Measurements from ENCODE around the gene SPAG8.

SPAG8 gene

DNA sequence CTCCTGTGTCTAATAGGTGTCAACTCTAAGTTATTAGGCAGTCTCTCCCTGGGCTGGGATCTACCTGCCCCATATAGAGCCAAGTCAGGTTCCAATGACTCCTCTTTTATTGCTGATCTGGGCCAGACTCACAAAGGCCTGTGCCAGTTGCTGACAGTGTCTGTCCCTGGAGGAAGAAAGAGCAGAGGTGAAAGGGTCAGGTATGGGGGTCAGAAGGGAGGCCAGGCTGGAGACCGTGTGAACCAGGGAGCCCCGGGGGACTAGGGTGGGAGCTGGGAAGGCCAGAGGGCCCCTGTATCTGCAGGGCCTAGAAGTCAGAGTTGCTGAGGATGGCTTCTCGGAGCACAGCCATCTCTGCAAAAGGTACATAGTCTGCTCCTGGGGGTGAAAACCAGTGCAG is 6.3 kb upstream of the SPAG8 start:
- Histone ChIP-seq H3K27me3 (ENCODE audit: insufficient read depth, low read length) (no peaks in the 10 kb centered on the region), H3K36me3 (ENCODE audit: insufficient read depth, low read length) (no peaks in the 10 kb centered on the region), H3K4me3 (ENCODE audit: low read length) (no peak overlapping the region), H3K27ac (ENCODE audit: low read depth, low read length) (no peak overlapping the region), H3K4me1 (ENCODE audit: insufficient read depth, low read length) (peaks cover 18% of the 10 kb centered on the region), H3K9me3 (ENCODE audit: insufficient read depth, low read depth, low read length) (no peaks in the 10 kb centered on the region), H3K9ac (ENCODE audit: low read depth, low read length) (no peak overlapping the region)
- 87% methylated on average over 3 of the region's 3 CpGs for WGBS

DNA sequence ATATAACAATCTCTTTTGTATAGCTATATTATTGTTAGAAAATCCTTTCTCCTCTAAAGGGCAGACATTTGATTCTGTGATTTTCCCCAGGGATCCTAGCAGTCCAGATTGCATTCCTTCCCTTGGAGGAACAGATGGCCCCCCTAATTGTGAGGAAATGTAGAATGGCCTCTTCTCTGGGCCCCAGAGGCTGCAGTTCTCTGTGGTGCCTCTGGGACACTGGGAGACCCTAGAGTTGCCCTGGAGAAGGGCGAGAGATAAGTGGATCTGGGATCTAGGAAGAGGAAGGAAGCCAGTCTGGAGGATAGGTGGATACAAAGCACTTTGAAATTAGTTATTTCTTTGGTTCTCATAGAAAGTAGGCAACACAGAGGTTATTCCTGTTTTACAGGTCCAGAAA is 4.6 kb upstream of the SPAG8 start:
- Histone ChIP-seq H3K4me1 (ENCODE audit: insufficient read depth, low read length) (peaks cover 15% of the 10 kb centered on the region), H3K9me3 (ENCODE audit: insufficient read depth, low read depth, low read length) (no peaks in the 10 kb centered on the region), H3K27ac (ENCODE audit: low read depth, low read length) (no peak overlapping the region), H3K36me3 (ENCODE audit: insufficient read depth, low read length) (no peaks in the 10 kb centered on the region), H3K9ac (ENCODE audit: low read depth, low read length) (no peak overlapping the region), H3K4me3 (ENCODE audit: low read length) (no peak overlapping the region), H3K27me3 (ENCODE audit: insufficient read depth, low read length) (no peaks in the 10 kb centered on the region)
- 70% methylated on average over 1 of the region's 1 CpG for WGBS

DNA sequence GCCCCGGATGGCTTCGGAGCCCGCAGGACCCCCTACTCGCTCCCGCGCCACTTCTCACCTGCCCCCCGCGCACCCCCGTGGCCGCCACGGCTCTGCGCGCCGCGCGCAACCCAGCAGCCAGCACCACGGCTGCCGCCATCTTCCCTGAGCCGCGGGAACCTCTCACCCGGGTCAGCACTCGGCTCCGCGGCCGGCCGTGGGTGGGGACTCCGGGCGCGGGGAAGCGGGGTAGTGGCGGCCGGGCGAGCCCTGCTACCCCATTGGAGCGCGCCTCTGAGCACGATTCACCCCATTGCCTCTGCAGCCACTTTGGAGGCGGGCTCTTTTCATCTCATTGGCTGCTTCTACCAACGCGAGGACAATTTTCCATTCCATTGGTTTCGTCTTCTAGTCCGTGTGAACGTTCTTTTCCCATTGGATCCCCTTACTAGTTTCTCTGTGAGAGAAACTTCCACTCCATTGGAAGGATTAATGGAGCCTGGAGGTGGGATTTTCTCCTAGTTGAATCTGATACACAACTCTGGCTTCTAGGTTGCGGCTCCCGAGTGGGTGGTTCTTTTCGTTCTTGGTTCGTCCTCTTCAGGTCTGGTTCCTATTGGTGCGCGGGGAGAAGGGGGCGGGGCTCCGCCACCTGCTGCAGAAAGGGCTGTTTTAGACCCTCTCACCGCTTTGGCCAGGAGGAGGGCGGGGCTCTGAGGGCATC is 2.9 kb upstream of the SPAG8 start, which contains the start of gene HINT2:
TSS of gene HINT2 (minus strand) at position 202 of the 703 bp plus-strand sequence. CDS start at position 139, 63 bp downstream.
- WGBS = under 1% methylated on average over 52 of the region's 52 CpGs
- H3K9me3 ChIP-seq (ENCODE audit: insufficient read depth, low read depth, low read length) = no peaks in the 10 kb centered on the region
- H3K4me3 ChIP-seq (ENCODE audit: low read length) = peak within 1 kb of the TSS; percentile 72
- peak within 1 kb of the TSS; percentile 90 for H3K9ac ChIP-seq (ENCODE audit: low read depth, low read length)
- peaks cover 15% of the 10 kb centered on the region for H3K4me1 ChIP-seq (ENCODE audit: insufficient read depth, low read length)
- peak within 1 kb of the TSS; percentile 97 for H3K27ac ChIP-seq (ENCODE audit: low read depth, low read length)
- 0 out of 2 replicates have a peak, but pooled peaks cover 3% of the 10 kb centered on the region for H3K27me3 ChIP-seq (ENCODE audit: insufficient read depth, low read length)
- H3K36me3 ChIP-seq (ENCODE audit: insufficient read depth, low read length) = no peaks in the 10 kb centered on the region

DNA sequence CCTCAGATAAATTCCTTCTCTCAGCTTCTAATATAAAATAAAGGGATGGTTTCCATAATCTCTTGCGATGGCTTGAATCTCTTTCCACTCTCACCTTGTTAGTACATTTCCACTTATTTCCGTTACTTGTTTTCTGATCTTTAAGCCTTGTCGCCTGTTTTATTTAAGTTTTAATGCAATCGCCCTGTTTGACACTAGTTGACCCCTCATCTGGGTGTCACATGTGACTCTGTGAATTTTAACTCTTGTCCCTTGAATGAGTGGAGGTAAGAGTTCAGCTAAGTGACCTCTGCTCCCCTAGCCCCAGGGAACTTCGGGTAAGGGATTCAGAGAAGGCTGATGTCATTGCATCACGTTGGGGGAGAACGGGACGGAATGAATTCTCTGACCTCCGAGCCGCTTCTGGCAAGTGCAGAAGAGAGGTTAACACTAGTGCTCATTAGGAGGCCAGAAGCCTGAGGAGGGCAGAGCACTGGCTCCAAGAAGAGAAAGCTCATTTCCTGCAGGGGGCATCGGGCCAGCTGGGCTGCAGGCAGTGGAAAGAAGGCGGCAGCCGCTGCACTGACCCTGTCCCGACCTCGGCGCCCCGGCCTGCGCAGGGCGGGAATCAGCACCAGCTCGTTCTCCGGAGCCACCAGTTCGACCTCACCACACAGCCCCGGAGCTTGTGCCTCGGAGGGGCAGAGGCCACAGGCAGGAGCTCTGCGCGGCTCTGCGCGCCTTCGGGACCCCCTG is 2.2 kb upstream of the SPAG8 start:
- peaks cover 3% of the 10 kb centered on the region for H3K36me3 ChIP-seq (ENCODE audit: insufficient read depth, low read length)
- WGBS = 11% methylated on average over 29 of the region's 29 CpGs
- peak overlapping the region; percentile 90 for H3K9ac ChIP-seq (ENCODE audit: low read depth, low read length)
- H3K27ac ChIP-seq (ENCODE audit: low read depth, low read length) = peak overlapping the region; percentile 97
- H3K9me3 ChIP-seq (ENCODE audit: insufficient read depth, low read depth, low read length) = no peaks in the 10 kb centered on the region
- H3K4me1 ChIP-seq (ENCODE audit: insufficient read depth, low read length) = peaks cover 15% of the 10 kb centered on the region
- H3K27me3 ChIP-seq (ENCODE audit: insufficient read depth, low read length) = 0 out of 2 replicates have a peak, but pooled peaks cover 3% of the 10 kb centered on the region
- peak overlapping the region; percentile 72 for H3K4me3 ChIP-seq (ENCODE audit: low read length)

DNA sequence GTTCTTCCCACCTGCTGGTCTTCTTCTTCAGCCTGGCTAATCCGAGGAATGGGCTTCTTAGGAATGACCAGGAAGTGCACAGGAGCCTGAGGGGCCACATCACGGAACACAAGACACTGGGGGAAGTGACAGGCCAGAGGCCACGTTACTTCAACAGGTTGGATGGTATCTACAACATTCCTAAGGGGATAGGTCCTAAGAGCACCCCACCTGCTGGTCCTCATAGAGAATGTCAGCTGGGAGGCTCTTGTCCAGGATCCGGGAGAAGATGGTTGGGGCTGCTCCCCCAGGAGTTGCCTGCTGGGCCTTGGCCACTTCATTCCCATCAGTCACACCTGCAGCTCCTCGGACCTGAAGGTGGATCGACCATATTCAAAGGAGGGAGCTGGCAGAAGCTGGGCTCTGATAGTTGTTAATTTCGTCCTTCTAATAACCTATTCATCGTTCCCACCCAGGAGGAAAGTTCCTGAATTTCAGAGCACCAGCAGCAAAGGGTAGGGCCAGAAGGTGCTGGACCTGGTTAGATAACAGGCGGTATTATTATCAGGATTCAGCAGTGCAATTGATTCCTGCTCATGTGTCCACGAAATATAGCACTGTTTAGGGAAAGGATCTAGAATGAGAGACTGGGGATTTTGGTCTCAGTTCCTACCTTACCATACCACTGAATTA is 1.5 kb upstream of the SPAG8 start:
- peak overlapping the region; percentile 72 for H3K4me3 ChIP-seq (ENCODE audit: low read length)
- peak overlapping the region; percentile 97; the same call in 1 of the 2 replicates for H3K27ac ChIP-seq (ENCODE audit: low read depth, low read length)
- H3K36me3 ChIP-seq (ENCODE audit: insufficient read depth, low read length) = peaks cover 10% of the 10 kb centered on the region
- no peaks in the 10 kb centered on the region for H3K9me3 ChIP-seq (ENCODE audit: insufficient read depth, low read depth, low read length)
- 0 out of 2 replicates have a peak, but pooled peaks cover 3% of the 10 kb centered on the region for H3K27me3 ChIP-seq (ENCODE audit: insufficient read depth, low read length)
- H3K9ac ChIP-seq (ENCODE audit: low read depth, low read length) = no peak overlapping the region; the same call in 1 of the 2 replicates
- peaks cover 15% of the 10 kb centered on the region for H3K4me1 ChIP-seq (ENCODE audit: insufficient read depth, low read length)
- 82% methylated on average over 10 of the region's 10 CpGs for WGBS

DNA sequence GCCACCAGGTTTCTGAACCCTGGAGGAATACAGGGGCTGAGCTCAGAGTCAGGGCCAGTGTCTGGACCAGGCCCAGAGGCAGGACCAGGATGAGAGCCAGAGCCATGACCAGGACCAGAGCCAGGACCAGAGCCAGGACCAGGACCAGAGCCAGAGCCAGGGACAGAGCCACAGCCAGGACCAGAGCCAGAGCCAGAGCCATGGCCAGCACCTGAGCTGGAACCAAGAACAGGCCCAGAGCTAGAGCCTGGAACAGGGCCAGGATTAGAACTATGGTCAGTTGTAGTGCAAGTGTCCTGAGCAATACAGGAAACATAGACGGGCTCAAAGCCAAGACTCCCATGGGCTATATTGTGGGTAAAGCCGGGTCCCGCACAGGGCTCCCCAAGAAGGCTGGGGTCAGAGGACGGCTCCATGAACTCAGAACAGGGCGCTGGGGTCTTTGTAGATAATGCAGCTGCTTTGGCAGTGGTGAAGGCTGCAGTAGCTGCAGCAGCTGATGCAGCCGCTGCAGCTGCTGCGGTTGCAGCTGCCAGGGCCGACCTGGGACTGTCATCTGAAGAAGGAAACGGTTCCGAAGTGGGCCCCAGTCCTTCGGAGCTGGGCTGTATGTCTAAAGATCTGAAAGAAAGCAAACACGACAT is 559 bp downstream of the SPAG8 start:
- peaks cover 15% of the 10 kb centered on the region for H3K4me1 ChIP-seq (ENCODE audit: insufficient read depth, low read length)
- no peak overlapping the region for H3K9ac ChIP-seq (ENCODE audit: low read depth, low read length)
- WGBS = 38% methylated on average over 12 of the region's 12 CpGs
- no peaks in the 10 kb centered on the region for H3K9me3 ChIP-seq (ENCODE audit: insufficient read depth, low read depth, low read length)
- no peak overlapping the region for H3K27ac ChIP-seq (ENCODE audit: low read depth, low read length)
- 0 out of 2 replicates have a peak, but pooled peaks cover 3% of the 10 kb centered on the region for H3K27me3 ChIP-seq (ENCODE audit: insufficient read depth, low read length)
- H3K4me3 ChIP-seq (ENCODE audit: low read length) = peak overlapping the region; percentile 55
- peaks cover 25% of the 10 kb centered on the region for H3K36me3 ChIP-seq (ENCODE audit: insufficient read depth, low read length)

DNA sequence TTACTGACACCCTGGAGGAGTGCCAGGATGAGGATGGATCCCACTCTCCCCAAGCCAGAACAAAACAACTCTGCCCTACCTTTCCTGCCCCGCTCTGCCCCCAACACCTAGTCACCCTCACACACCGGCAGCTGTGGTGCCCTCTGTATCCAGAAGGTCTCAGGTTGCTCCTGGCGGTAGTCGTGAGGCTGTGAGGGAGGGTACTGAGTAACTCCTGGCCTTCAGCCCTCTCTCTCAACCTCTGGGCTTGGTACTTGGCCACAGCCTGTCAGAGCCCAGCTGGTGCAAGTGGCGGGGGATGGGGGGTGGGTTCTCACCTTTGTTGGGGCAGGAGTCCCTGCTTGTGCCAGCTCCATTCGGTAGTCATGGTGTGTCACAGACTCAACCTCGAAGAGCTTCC is 1.9 kb downstream of the SPAG8 start:
- H3K4me3 ChIP-seq (ENCODE audit: low read length) = no peak overlapping the region
- H3K27ac ChIP-seq (ENCODE audit: low read depth, low read length) = no peak overlapping the region
- H3K4me1 ChIP-seq (ENCODE audit: insufficient read depth, low read length) = peaks cover 13% of the 10 kb centered on the region
- no peak overlapping the region for H3K9ac ChIP-seq (ENCODE audit: low read depth, low read length)
- 94% methylated on average over 7 of the region's 7 CpGs for WGBS
- H3K27me3 ChIP-seq (ENCODE audit: insufficient read depth, low read length) = 0 out of 2 replicates have a peak, but pooled peaks cover 3% of the 10 kb centered on the region
- H3K9me3 ChIP-seq (ENCODE audit: insufficient read depth, low read depth, low read length) = no peaks in the 10 kb centered on the region
- H3K36me3 ChIP-seq (ENCODE audit: insufficient read depth, low read length) = peaks cover 37% of the 10 kb centered on the region

DNA sequence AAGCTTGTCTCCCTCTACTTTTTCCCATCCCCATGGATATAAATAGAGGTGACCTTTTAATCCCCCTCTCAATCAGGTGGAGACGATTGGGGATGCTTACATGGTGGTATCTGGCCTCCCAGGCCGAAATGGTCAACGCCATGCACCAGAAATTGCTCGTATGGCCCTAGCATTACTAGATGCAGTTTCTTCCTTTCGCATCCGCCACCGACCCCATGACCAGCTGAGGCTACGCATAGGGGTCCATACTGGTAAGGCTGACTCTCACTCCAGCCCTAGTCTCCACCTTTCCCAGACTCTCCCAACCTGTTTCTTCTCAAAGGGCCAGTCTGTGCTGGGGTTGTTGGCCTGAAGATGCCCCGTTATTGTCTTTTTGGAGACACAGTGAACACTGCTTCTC is 3.6 kb downstream of the SPAG8 start:
- 96% methylated on average over 9 of the region's 9 CpGs for WGBS
- no peaks in the 10 kb centered on the region for H3K9me3 ChIP-seq (ENCODE audit: insufficient read depth, low read depth, low read length)

DNA sequence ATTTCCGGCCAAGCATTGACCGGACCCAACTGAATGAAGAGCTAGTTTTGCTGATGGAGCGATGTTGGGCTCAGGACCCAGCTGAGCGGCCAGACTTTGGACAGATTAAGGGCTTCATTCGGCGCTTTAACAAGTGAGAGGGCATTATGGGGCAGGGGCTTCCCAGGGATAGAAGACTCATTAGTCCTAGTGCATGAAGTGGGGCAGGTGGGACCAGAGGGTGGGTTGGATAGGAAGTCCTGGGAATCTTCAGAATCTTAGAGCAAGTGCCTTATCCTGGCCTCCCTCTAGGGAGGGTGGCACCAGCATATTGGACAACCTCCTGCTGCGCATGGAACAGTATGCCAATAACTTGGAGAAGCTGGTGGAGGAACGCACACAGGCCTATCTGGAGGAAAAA is 6.0 kb downstream of the SPAG8 start:
- Histone ChIP-seq H3K36me3 (ENCODE audit: insufficient read depth, low read length) (peaks cover 52% of the 10 kb centered on the region), H3K9ac (ENCODE audit: low read depth, low read length) (no peak overlapping the region), H3K27me3 (ENCODE audit: insufficient read depth, low read length) (no peaks in the 10 kb centered on the region), H3K9me3 (ENCODE audit: insufficient read depth, low read depth, low read length) (no peaks in the 10 kb centered on the region), H3K27ac (ENCODE audit: low read depth, low read length) (no peak overlapping the region), H3K4me3 (ENCODE audit: low read length) (no peak overlapping the region), H3K4me1 (ENCODE audit: insufficient read depth, low read length) (no peaks in the 10 kb centered on the region)
- WGBS = 94% methylated on average over 8 of the region's 8 CpGs

More for the DNA sequence above, 3.6 kb downstream of the SPAG8 start:
- peaks cover 43% of the 10 kb centered on the region for H3K36me3 ChIP-seq (ENCODE audit: insufficient read depth, low read length)
- H3K4me1 ChIP-seq (ENCODE audit: insufficient read depth, low read length) = 0 out of 2 replicates have a peak, but pooled peaks cover 5% of the 10 kb centered on the region
- H3K9ac ChIP-seq (ENCODE audit: low read depth, low read length) = no peak overlapping the region
- H3K4me3 ChIP-seq (ENCODE audit: low read length) = no peak overlapping the region
- H3K27me3 ChIP-seq (ENCODE audit: insufficient read depth, low read length) = 0 out of 2 replicates have a peak, but pooled peaks cover 3% of the 10 kb centered on the region
- no peak overlapping the region for H3K27ac ChIP-seq (ENCODE audit: low read depth, low read length)

DNA sequence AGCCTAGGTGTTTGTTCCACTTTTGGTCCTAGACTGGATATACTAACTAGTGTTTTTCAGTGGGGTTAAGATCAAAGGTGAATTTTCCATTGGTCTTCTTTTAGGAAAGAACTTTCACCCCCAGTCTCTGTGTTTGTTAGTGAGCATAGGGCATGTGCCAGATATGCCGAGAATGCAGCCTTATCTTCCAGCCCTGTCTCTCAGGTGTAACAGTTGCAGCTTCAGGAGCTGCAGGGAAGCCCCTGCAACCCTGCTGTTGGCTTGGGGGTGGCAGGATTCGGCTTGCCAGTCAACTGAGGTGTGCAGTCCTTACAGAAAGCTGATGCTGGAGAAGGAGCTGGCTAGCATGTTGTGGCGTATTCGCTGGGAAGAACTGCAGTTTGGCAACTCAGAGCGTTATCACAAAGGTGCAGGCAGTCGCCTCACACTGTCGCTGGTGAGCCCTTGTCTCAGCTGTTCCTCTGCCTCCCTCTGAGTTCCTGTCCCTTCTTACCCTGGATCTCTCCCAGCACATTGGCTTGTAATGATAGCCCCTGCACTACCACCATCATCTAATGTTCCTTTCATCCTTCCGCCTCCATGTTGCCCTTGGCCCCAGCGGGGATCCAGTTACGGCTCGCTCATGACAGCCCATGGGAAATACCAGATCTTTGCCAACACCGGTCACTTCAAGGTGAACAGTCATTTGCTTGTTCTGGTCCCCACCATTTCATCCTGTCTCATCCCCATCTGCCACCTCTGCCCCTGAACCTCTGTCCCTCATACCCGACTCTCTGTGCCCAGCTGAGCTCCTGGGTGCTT is 10.5 kb downstream of the SPAG8 start:
- Histone ChIP-seq H3K27me3 (ENCODE audit: insufficient read depth, low read length) (no peaks in the 10 kb centered on the region), H3K36me3 (ENCODE audit: insufficient read depth, low read length) (peaks cover 28% of the 10 kb centered on the region), H3K4me1 (ENCODE audit: insufficient read depth, low read length) (no peaks in the 10 kb centered on the region), H3K9me3 (ENCODE audit: insufficient read depth, low read depth, low read length) (no peaks in the 10 kb centered on the region), H3K9ac (ENCODE audit: low read depth, low read length) (no peak overlapping the region), H3K4me3 (ENCODE audit: low read length) (no peak overlapping the region), H3K27ac (ENCODE audit: low read depth, low read length) (no peak overlapping the region)
- WGBS = 94% methylated on average over 13 of the region's 13 CpGs
